ENCODE measurements around the gene TNFAIP2. TPM values are rescaled to one million over a fixed set of nuclear protein-coding genes. Genes with fewer than 3 reads are reported as not detected.

Gene TNFAIP2
- total and polyA plus RNA-seq, 9 of the 15 experiments (the other 6 are each of a cell fraction or from before 2014, with no cell fraction given) = 22.6 to 68.6 (median 44.6) TPM

- BruUV-seq (replicated peaks) = no TSS peak
- no peak for DNase-seq (ENCODE audit: extremely low read depth in 1 of 4, low spot score in 3 of 4)
- ATAC-seq = no peak
- H4K20me1 ChIP-seq (replicated peaks; ENCODE audit: control insufficient read depth, insufficient read depth, low read length) = no peaks in the 10 kb centered on the region
- WGBS (ENCODE audit: insufficient coverage, low coverage, missing lambda C conversion rate) = 2% methylated on average over 8 of the region's 9 CpGs
- in situ Hi-C loops (cut with MboI) = no loop called here
- no peak overlapping the region for H2AFZ ChIP-seq (ENCODE audit: low read depth, low read length)
- no peaks in the 10 kb centered on the region for H3K79me2 ChIP-seq (ENCODE audit: control insufficient read depth, insufficient read depth, low read length)
- H3K36me3 ChIP-seq (ENCODE audit: control insufficient read depth, insufficient read depth, low read length) = no peaks in the 10 kb centered on the region
- H3K4me2 ChIP-seq (ENCODE audit: insufficient read depth, low read length) = no peak overlapping the region
- ChIA-PET CTCF (ENCODE audit: low intra/inter-chr PET ratio) (no interaction called here), POLR2A (no interaction called here)
- no peak overlapping the region for H3K27ac ChIP-seq (ENCODE audit: extremely low read depth, low read depth, low read length)
- H3K4me3 ChIP-seq = no peak overlapping the region
- intact Hi-C loops (cut with micrococcal nuclease) = no loop called here
- no peaks in the 10 kb centered on the region for H3K9me1 ChIP-seq (ENCODE audit: control insufficient read depth, insufficient read depth, low read length)
- H3K27me3 ChIP-seq (ENCODE audit: control insufficient read depth in 2 of 2, insufficient read depth in 2 of 2, low read length in 2 of 2) = peaks cover 6 to 36% of the 10 kb centered on the region in 2 experiments; a peak in 4 of 5 replicates
- H3K9me3 ChIP-seq (replicated peaks; ENCODE audit: control insufficient read depth, insufficient read depth, low read depth, low read length) = no peaks in the 10 kb centered on the region
- no peak overlapping the region for H3K9ac ChIP-seq (ENCODE audit: insufficient read depth in 1 of 2, low read depth in 2 of 2, low read length in 2 of 2)
- no peak for FAIRE-seq
- H3K4me1 ChIP-seq (replicated peaks in 1 of 2; ENCODE audit: control insufficient read depth in 2 of 2, insufficient read depth in 2 of 2, low read length in 2 of 2) = peaks cover 0 to 4% of the 10 kb centered on the region in 2 experiments; a peak in 1 of 5 replicates
- TF ChIP-seq TBL1XR1 (IDR thresholded peaks at IDR 0.05; ENCODE audit: low read length in 2 of 2) = no peak
- no peak for TF ChIP-seq HMGXB4 (CRISPR knock-in tag; IDR thresholded peaks at IDR 0.05)
- TF ChIP-seq ARID1B (IDR thresholded peaks at IDR 0.05) = no peak
- no peak for TF ChIP-seq RB1 (IDR thresholded peaks at IDR 0.05; ENCODE audit: low read depth)
- no peak for TF ChIP-seq ZBTB7A (IDR thresholded peaks at IDR 0.05; ENCODE audit: borderline replicate concordance, control insufficient read depth, low read depth, low read length)
- TF ChIP-seq ZNF717 (CRISPR knock-in tag; IDR thresholded peaks at IDR 0.05) = no peak
- no peak for TF ChIP-seq STAT5B (CRISPR knock-in tag; IDR thresholded peaks at IDR 0.05)
- no peak for TF ChIP-seq SRSF1 (IDR thresholded peaks at IDR 0.05; ENCODE audit: low read depth, low read length)
- TF ChIP-seq SMAD4 (CRISPR knock-in tag; conservative IDR thresholded peaks at IDR 0.05) = no peak
- TF ChIP-seq FOXP1 (CRISPR knock-in tag; IDR thresholded peaks at IDR 0.05) = no peak
- TF ChIP-seq ETS2 (tag; IDR thresholded peaks at IDR 0.05; ENCODE audit: borderline replicate concordance, poor library complexity, severe bottlenecking) = no peak
- no peak for TF ChIP-seq ZNF639 (CRISPR knock-in tag; conservative IDR thresholded peaks at IDR 0.05 in 1 of 2, IDR thresholded peaks at IDR 0.05 in 1 of 2)
- TF ChIP-seq ZNF75A (CRISPR knock-in tag; IDR thresholded peaks at IDR 0.05) = no peak
- no peak for TF ChIP-seq PHF8 (IDR thresholded peaks at IDR 0.05; ENCODE audit: borderline replicate concordance, low read length)
- TF ChIP-seq, protein P1, sequence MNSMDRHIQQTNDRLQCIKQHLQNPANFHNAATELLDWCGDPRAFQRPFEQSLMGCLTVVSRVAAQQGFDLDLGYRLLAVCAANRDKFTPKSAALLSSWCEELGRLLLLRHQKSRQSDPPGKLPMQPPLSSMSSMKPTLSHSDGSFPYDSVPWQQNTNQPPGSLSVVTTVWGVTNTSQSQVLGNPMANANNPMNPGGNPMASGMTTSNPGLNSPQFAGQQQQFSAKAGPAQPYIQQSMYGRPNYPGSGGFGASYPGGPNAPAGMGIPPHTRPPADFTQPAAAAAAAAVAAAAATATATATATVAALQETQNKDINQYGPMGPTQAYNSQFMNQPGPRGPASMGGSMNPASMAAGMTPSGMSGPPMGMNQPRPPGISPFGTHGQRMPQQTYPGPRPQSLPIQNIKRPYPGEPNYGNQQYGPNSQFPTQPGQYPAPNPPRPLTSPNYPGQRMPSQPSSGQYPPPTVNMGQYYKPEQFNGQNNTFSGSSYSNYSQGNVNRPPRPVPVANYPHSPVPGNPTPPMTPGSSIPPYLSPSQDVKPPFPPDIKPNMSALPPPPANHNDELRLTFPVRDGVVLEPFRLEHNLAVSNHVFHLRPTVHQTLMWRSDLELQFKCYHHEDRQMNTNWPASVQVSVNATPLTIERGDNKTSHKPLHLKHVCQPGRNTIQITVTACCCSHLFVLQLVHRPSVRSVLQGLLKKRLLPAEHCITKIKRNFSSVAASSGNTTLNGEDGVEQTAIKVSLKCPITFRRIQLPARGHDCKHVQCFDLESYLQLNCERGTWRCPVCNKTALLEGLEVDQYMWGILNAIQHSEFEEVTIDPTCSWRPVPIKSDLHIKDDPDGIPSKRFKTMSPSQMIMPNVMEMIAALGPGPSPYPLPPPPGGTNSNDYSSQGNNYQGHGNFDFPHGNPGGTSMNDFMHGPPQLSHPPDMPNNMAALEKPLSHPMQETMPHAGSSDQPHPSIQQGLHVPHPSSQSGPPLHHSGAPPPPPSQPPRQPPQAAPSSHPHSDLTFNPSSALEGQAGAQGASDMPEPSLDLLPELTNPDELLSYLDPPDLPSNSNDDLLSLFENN (IDR thresholded peaks at IDR 0.05; ENCODE audit: low read depth in 2 of 2, low read length in 2 of 2) = no peak
These were observed 41.5 kb downstream of the TNFAIP2 start for GRCh38 chr14:103164779-103165178.

Measured in K562 (cell line).